H1 (cell line): Measurements from ENCODE around the gene RHOG. TPM values are rescaled to one million over a fixed set of nuclear protein-coding genes. Genes with fewer than 3 reads are reported as not detected.

Experiments used
- ASH2L ChIP-seq: fragments of 200-600, 300-600 bp; sonication (generic); IDR thresholded peaks from one replicate; pipeline ENCODE4 v1.7.1; 2017; ENCODE audit warnings: low read length
- HDAC2 ChIP-seq, 2 experiments: fragments of 300-600 bp in 1 of 2; sonication (generic) in 1 of 2; IDR thresholded peaks; 2 replicates each; pipeline ENCODE4 v1.6.1; 2011 to 2012; ENCODE audit warnings: low read depth in 2 of 2, low read length in 2 of 2, mild to moderate bottlenecking in 2 of 2, moderate library complexity in 2 of 2, borderline replicate concordance in 1 of 2, inconsistent platforms in 1 of 2
- KDM4A ChIP-seq: IDR thresholded peaks from one replicate; pipeline ENCODE4 v1.7.1; 2012; ENCODE audit warnings: low read depth, mild to moderate bottlenecking, moderate library complexity, low read length, inconsistent platforms; ENCODE audit not compliant: severe bottlenecking
- MAX ChIP-seq: IDR thresholded peaks from 2 replicates; pipeline ENCODE4 v1.6.1; 2012; ENCODE audit warnings: inconsistent platforms
- POLR2AphosphoS5 ChIP-seq: IDR thresholded peaks from 2 replicates; pipeline ENCODE4 v1.6.1; 2011; ENCODE audit warnings: low read depth, low read length
- TAF1 ChIP-seq: IDR thresholded peaks from 2 replicates; pipeline ENCODE4 v1.6.1; 2011; ENCODE audit warnings: mild to moderate bottlenecking, low read depth, low read length
- YY1 ChIP-seq: IDR thresholded peaks from 2 replicates; pipeline ENCODE4 v1.6.1; 2011; ENCODE audit warnings: low read depth, mild to moderate bottlenecking, low read length
- polyA plus RNA-seq, 7 experiments: library from polyadenylated mRNA; depleted of rRNA in 3 of 7; stranded (reverse) in 5 of 7; unstranded in 2 of 7; fragments of >200 nt in 5 of 7; fragments of 200-250 nt in 2 of 7; gene quantifications; 1 replicate in 5 of 7; 2 replicates in 1 of 7; 4 replicates in 1 of 7; pipeline versions ENCODE4 v1.2.1 to v1.2.3, GENCODE V29; 2011 to 2013; ENCODE audit warnings: missing spikeins in 2 of 7, mixed read lengths in 2 of 7
- total RNA-seq: library from RNA; stranded (reverse); fragmentation: NEBNext Ultra II Directional; extraction: Animal tissue kit (Norgen Biotek cat#: 25700); gene quantifications from 2 replicates; pipeline ENCODE4 v1.2.1, GENCODE V29; 2021

Gene RHOG
- total and polyA plus RNA-seq, 2 of the 8 experiments (the other 6 are each of a cell fraction or from before 2014, with no cell fraction given) = 28.3 to 69.6 TPM

GRCh38 chr11:3836903-3837302, 3.9 kb downstream of the RHOG start (continued):
- TF ChIP-seq KDM4A (no peak), POLR2AphosphoS5 (no peak), HDAC2 (IDR thresholded peaks at IDR 0.05; ENCODE audit: borderline replicate concordance in 1 of 2, low read depth in 2 of 2, low read length in 2 of 2) (no peak), MAX (no peak), YY1 (no peak), TAF1 (no peak), ASH2L (no peak)
- TF ChIP-seq, all 59 proteins: peak for 0
